CD4-positive, alpha-beta T cell treated with Interleukin-17A for 4 hours (primary cell): ENCODE data around the gene TNNI3.
"Not testable (repeated sequence)": the region's sequence is repeated elsewhere in the genome, so short reads cannot be mapped to it uniquely, and the experiment has no call there.

Experiments used
- DNase-seq: peaks from one replicate; pipeline ENCODE4 v3.0.0-alpha.2; 2020; ENCODE audit warnings: mixed read lengths

Gene TNNI3

GRCh38 chr19:55111238-55111831 is 46.2 kb downstream of the TNNI3 start:
- no peak for DNase-seq

- DNase-seq = no peak
Observed at GRCh38 chr19:55109527-55110291, 47.8 kb downstream of the TNNI3 start.

- not testable (repeated sequence) for DNase-seq
Observed at GRCh38 chr19:55107252-55107651, 50.3 kb downstream of the TNNI3 start.

DNA sequence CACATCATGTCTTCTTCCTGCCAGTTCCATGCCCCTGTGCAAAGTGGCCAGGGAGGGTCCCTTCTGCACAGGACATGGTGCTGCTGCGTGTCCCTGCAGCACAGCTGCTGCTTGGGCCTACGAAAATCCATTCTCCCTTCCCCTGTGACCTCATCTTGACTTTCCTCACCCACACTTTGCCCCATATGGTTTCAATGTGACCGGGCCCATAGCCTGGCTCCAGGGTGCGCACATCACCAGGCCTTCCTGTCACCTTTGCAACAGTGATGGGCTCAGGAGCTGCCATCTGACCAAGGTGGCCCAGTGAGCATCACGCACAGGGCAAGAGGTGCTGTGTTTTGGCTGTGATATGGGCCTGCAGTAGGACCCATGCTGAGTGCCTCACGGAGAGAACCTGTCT is 50.9 kb downstream of the TNNI3 start:
- no peak for DNase-seq

DNA sequence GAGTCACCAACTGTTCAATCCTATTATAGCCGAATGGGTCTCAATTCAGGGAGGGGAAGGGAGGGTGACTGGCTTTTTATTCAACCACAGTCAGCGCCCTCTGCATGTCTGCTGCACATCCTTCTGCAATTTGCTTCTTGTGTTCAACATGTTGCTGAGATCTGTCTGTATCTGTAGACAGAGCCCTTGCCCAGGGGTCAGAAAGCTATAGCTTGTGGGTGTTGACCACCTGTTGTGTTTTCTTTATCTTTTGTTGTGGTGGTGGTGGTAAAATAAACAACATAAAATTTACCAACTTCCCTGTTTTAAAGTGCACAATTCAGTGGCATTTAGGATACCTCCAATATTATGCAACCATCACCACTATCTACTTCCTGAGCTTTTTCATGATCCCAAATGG is 52.3 kb downstream of the TNNI3 start:
- DNase-seq = no peak

- DNase-seq = no peak
Observed at GRCh38 chr19:55103190-55103589, 54.3 kb downstream of the TNNI3 start.
